Panc1 (cell line): ENCODE measurements around the gene TRPC6.

ENCODE experiments used
- POLR2AphosphoS5 ChIP-seq: IDR thresholded peaks from 2 replicates; pipeline ENCODE4 v1.6.1; 2012; ENCODE audit warnings: mild to moderate bottlenecking, low read depth, low read length, moderate library complexity
- TF ChIP-seq, protein P1 (sequence below): fragments of 450-650 bp; IDR thresholded peaks from 2 replicates; pipeline ENCODE4 v1.5.1; 2017; ENCODE audit warnings: mild to moderate bottlenecking

DNA sequence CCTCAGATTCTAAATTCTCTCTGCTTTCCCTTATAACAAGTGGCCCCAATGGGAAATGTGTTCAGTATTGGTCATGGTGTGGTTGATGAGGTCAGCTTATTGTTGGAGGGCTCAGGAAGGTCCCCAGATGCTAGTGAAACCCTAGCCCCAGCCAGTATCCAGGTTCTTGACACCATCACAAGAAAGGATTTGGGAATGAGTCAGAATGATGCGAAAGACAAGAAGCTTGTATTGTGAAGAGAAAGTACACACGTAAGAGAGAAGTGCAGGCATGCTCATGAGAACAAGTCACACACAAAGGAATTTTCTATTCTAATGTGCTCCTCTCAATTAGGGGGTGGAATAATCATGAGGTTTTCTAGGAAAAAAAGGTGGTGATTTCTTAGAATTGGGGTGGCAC lies 34.9 kb upstream of the TRPC6 start:
- TF ChIP-seq POLR2AphosphoS5 = no peak
- TF ChIP-seq, protein P1, sequence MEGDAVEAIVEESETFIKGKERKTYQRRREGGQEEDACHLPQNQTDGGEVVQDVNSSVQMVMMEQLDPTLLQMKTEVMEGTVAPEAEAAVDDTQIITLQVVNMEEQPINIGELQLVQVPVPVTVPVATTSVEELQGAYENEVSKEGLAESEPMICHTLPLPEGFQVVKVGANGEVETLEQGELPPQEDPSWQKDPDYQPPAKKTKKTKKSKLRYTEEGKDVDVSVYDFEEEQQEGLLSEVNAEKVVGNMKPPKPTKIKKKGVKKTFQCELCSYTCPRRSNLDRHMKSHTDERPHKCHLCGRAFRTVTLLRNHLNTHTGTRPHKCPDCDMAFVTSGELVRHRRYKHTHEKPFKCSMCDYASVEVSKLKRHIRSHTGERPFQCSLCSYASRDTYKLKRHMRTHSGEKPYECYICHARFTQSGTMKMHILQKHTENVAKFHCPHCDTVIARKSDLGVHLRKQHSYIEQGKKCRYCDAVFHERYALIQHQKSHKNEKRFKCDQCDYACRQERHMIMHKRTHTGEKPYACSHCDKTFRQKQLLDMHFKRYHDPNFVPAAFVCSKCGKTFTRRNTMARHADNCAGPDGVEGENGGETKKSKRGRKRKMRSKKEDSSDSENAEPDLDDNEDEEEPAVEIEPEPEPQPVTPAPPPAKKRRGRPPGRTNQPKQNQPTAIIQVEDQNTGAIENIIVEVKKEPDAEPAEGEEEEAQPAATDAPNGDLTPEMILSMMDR = no peak
